ENCODE results near the gene ZFYVE26.

DNA sequence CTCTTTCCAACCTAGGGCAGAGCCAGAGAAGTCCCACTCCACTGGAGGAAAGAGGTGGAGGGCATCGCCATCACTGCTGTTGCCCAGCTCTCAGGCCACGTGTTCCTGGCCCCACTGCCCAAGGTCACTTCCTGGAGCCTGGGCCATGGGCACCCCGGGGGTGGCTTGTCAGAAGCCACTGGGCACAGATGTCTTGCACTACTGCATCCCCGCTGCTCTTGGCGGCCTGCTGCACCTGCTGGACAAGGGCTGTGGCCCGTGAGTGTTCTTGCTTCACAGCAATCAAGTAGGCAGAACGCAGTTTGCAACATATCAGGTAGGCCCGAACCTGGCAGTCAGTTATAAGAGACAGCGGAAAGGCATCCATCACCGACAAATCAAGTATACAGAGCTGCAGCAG is 68.1 kb downstream of the ZFYVE26 start:
- TF ChIP-seq, protein P1, sequence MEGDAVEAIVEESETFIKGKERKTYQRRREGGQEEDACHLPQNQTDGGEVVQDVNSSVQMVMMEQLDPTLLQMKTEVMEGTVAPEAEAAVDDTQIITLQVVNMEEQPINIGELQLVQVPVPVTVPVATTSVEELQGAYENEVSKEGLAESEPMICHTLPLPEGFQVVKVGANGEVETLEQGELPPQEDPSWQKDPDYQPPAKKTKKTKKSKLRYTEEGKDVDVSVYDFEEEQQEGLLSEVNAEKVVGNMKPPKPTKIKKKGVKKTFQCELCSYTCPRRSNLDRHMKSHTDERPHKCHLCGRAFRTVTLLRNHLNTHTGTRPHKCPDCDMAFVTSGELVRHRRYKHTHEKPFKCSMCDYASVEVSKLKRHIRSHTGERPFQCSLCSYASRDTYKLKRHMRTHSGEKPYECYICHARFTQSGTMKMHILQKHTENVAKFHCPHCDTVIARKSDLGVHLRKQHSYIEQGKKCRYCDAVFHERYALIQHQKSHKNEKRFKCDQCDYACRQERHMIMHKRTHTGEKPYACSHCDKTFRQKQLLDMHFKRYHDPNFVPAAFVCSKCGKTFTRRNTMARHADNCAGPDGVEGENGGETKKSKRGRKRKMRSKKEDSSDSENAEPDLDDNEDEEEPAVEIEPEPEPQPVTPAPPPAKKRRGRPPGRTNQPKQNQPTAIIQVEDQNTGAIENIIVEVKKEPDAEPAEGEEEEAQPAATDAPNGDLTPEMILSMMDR (IDR thresholded peaks at IDR 0.05 in 2 of 3, conservative IDR thresholded peaks at IDR 0.05 in 1 of 3; ENCODE audit: borderline replicate concordance in 1 of 3, insufficient read depth in 1 of 3, low read depth in 2 of 3, low read length in 2 of 3), result no peak
- TF ChIP-seq POLR2A (IDR thresholded peaks at IDR 0.05; ENCODE audit: borderline replicate concordance, extremely low read depth, insufficient read depth, insufficient read length), result no peak
- no peak for TF ChIP-seq RAD21 (IDR thresholded peaks at IDR 0.05; ENCODE audit: low read depth)
- no peak for TF ChIP-seq TCF7L2 (IDR thresholded peaks at IDR 0.05; ENCODE audit: borderline replicate concordance, extremely low read depth, insufficient read depth, insufficient read length)
- no peak for TF ChIP-seq SIN3A (IDR thresholded peaks at IDR 0.05; ENCODE audit: low read depth)
- TF ChIP-seq, protein P2, sequence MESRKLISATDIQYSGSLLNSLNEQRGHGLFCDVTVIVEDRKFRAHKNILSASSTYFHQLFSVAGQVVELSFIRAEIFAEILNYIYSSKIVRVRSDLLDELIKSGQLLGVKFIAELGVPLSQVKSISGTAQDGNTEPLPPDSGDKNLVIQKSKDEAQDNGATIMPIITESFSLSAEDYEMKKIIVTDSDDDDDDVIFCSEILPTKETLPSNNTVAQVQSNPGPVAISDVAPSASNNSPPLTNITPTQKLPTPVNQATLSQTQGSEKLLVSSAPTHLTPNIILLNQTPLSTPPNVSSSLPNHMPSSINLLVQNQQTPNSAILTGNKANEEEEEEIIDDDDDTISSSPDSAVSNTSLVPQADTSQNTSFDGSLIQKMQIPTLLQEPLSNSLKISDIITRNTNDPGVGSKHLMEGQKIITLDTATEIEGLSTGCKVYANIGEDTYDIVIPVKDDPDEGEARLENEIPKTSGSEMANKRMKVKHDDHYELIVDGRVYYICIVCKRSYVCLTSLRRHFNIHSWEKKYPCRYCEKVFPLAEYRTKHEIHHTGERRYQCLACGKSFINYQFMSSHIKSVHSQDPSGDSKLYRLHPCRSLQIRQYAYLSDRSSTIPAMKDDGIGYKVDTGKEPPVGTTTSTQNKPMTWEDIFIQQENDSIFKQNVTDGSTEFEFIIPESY (IDR thresholded peaks at IDR 0.05; ENCODE audit: extremely low read depth, insufficient replicate concordance, low read length), result no peak
- TF ChIP-seq POLR2AphosphoS5 (IDR thresholded peaks at IDR 0.05; ENCODE audit: low read depth, low read length), result no peak
- no peak for TF ChIP-seq YY1 (IDR thresholded peaks at IDR 0.05; ENCODE audit: extremely low read depth, insufficient replicate concordance, low read depth, low read length)
- TF ChIP-seq EZH2phosphoT487 (IDR thresholded peaks at IDR 0.05; ENCODE audit: borderline replicate concordance), result no peak
- TF ChIP-seq, protein P3, sequence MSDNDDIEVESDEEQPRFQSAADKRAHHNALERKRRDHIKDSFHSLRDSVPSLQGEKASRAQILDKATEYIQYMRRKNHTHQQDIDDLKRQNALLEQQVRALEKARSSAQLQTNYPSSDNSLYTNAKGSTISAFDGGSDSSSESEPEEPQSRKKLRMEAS (IDR thresholded peaks at IDR 0.05), result no peak
- no peak for TF ChIP-seq ZNF274 (IDR thresholded peaks at IDR 0.05; ENCODE audit: low read depth, low read length)
- no peak for TF ChIP-seq CEBPB (IDR thresholded peaks at IDR 0.05; ENCODE audit: low read depth)
